ENCODE results near the gene MSRB1.

DNA sequence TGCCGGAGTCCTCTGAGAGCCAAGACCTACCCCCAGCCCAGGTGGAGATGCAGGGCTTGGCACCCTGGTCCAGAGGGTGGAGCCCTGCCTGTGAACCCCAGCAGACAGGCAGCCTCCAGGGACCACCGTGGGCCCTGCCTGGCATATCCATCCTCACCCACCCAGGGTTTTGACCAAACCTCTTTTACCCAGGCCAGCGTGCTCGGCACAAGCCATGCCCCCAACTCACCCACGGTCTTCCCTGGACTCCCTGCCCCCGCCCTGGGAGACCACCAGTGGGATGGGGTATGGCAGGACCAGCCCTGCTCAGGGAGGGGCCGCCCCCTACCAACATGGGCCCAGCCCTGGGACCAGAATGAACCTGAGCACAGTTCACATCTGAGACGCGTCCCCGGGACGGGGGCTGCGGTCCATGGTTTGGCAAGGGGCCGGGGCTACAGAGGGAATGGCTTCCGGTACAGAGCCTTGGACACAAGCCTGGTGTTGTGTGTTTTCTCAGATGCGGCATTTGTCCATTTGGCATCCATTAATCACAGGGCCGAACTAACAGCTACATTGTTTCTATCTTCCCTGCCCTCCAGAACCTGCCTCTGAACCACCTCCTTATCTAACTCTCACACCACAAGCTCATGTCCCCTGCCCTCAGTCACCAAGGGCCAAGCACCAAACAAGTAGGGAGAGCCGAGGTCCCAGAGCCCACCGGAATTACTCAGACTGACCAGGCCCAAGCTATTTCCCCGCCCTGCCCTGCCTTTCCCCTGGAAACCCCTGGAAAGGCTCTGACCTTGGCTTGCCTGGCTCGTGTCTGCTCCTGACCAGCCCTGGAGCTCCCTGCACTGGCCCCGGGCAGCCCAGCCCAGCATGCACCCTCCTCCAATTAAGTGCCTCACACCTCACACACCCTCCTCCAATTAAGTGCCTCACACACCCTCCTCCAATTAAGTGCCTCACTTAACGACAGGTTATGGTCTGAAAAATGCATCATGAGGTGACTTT, 38.9 kb downstream of the MSRB1 start:
- TF ChIP-seq GATA2 (IDR thresholded peaks at IDR 0.05; ENCODE audit: low read depth, low read length) (no peak), GATA3 (IDR thresholded peaks at IDR 0.05; ENCODE audit: low read depth, low read length) (no peak)

Data from SH-SY5Y (cell line).